ENCODE measurements around the gene LRP2. TPM values are rescaled to one million over a fixed set of nuclear protein-coding genes. Genes with fewer than 3 reads are reported as not detected.

The LRP2 gene
- total RNA-seq, 4 donors from 2014 or later: 0.08 to 0.96 (median 0.20) TPM

- DNase-seq (ENCODE audit: low spot score in 2 of 2): no peak
- TF ChIP-seq EP300 (IDR thresholded peaks at IDR 0.05) (no peak), POLR2AphosphoS5 (IDR thresholded peaks at IDR 0.05) (no peak), CTCF (IDR thresholded peaks at IDR 0.05) (no peak), POLR2A (IDR thresholded peaks at IDR 0.05) (no peak)
- no peaks in the 10 kb centered on the region for H3K9me3 ChIP-seq
- 57% methylated on average over 2 of the region's 2 CpGs for WGBS
- no peaks in the 10 kb centered on the region for H3K27me3 ChIP-seq
- H3K4me1 ChIP-seq: no peaks in the 10 kb centered on the region
- H3K27ac ChIP-seq: no peak overlapping the region
- H3K36me3 ChIP-seq: no peaks in the 10 kb centered on the region
- H3K4me3 ChIP-seq: no peak overlapping the region
Measured at GRCh38 chr2:169077674-169078240, 284.6 kb downstream of the LRP2 start.

Other genes with a start within 250 kb of the LRP2 start
- gene BBS5, start 117.0 kb upstream of the LRP2 start, total RNA-seq: 10 to 100 TPM in 2 of 4 donors, 1 to 10 TPM in 2; 4.3 to 24.1 (median 9.8) TPM
- gene KLHL41, start 147.2 kb upstream of the LRP2 start, total RNA-seq: 1 to 10 TPM in 1 of 4 donors, under 1 TPM in 3; 0.36 to 1.2 (median 0.58) TPM
- gene FASTKD1, start 211.3 kb upstream of the LRP2 start, total RNA-seq: 10 to 100 TPM in 3 of 4 donors, 1 to 10 TPM in 1; 8.2 to 22.4 (median 16.1) TPM
- 10 to 100 TPM; 29.0 to 48.0 (median 31.1) TPM for gene PPIG, start 221.8 kb upstream of the LRP2 start, total RNA-seq

Measured in suprapubic skin (tissue), 4 donors.